ENCODE results near the gene ITLN2. TPM values are rescaled to one million over a fixed set of nuclear protein-coding genes. Genes with fewer than 3 reads are reported as not detected.

The ITLN2 gene
- total RNA-seq, 1 donor = not detected

DNA sequence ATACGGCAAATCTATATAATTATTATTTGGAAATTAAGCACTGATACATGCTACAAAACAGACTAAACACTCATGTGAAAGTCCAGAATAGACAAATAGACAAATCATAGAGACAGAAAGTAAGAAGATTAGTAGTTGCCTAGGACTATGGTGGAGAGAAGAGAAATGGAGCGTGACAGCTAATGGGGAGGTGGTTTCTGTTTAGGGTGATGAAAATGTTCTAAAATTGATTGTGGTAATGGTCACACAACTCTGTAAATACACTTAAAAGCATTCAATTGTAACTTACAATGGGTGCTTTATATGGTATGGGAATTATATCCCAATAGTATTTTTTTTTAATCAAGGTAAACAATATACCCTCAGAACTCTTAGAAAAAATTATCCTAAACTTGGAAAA is 20.4 kb upstream of the ITLN2 start:
- TF ChIP-seq CTCF (IDR thresholded peaks at IDR 0.05; ENCODE audit: insufficient read depth, low read depth, low read length) = no peak
- no peak overlapping the region for H3K4me3 ChIP-seq (ENCODE audit: low read depth, low read length)
- no peak for DNase-seq (ENCODE audit: low read depth)

DNA sequence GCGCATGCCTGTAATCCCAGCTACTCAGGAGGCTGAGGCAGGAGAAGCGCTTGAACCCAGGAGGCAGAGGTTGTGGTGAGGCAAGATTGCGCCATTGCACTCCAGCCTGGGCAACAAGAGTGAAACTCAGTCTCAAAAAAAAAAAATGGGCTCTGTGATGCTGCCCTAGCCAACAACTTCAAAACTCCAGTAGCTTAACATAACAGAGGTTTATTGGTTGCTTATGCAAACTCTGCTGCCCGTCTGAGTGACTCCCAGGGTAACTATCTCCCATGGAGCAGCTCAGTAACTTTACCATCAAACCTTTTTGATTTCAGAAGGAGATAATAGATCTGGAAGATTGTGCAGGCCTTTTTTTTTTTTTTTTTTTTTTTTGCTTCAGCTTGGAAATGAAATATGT is 18.9 kb upstream of the ITLN2 start:
- no peak overlapping the region for H3K4me3 ChIP-seq (ENCODE audit: low read depth, low read length)
- TF ChIP-seq CTCF (IDR thresholded peaks at IDR 0.05; ENCODE audit: insufficient read depth, low read depth, low read length) = no peak
- no peak for DNase-seq (ENCODE audit: low read depth)

DNA sequence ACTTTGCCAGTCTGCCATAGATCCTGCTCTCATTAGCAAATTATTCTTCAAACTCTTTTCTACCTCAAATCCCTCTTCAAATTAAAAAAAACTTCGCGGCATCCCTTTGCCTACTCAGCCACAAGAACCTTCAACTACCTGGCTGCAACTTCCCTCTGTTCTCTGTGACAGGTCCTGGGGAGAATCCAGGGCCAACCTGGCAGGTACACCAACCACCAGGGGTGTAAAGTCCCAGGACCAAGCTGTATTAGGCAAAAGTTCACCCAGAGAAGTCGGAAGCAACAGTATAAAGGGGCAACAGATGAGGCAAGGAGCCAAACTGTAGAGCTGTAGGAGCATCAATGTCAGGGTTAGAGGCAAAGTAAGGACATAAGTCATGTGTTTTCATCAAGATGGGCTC is 18.3 kb upstream of the ITLN2 start:
- DNase-seq (ENCODE audit: low read depth) = no peak
- no peak overlapping the region for H3K4me3 ChIP-seq (ENCODE audit: low read depth, low read length)
- no peak for TF ChIP-seq CTCF (IDR thresholded peaks at IDR 0.05; ENCODE audit: insufficient read depth, low read depth, low read length)

- H3K4me3 ChIP-seq (ENCODE audit: low read depth, low read length) = no peak overlapping the region
- no peak for DNase-seq (ENCODE audit: low read depth)
- TF ChIP-seq CTCF (IDR thresholded peaks at IDR 0.05; ENCODE audit: insufficient read depth, low read depth, low read length) = no peak
Observed at GRCh38 chr1:160971618-160972056, 17.0 kb upstream of the ITLN2 start.

DNA sequence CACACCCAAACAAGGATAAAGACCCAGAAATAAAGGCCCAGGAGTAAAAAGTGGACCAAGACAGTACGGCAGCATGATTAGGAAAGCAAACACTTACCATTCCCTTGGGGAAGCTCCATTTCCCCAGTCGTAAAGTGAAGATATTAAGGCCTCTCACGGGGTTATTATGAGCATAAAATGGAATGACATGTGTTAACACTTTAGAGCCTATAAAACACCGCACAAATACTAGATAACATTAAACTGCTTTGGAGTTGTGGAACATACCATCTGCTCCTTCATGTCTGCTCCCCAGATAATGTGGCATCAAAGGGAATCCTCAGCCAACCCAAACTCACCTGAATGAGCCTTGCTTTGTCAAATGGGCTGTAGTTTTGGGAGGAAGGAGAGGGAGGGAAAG is 8.9 kb upstream of the ITLN2 start:
- no peak overlapping the region for H3K4me3 ChIP-seq (ENCODE audit: low read depth, low read length)
- DNase-seq (ENCODE audit: low read depth) = no peak
- no peak for TF ChIP-seq CTCF (IDR thresholded peaks at IDR 0.05; ENCODE audit: insufficient read depth, low read depth, low read length)

DNA sequence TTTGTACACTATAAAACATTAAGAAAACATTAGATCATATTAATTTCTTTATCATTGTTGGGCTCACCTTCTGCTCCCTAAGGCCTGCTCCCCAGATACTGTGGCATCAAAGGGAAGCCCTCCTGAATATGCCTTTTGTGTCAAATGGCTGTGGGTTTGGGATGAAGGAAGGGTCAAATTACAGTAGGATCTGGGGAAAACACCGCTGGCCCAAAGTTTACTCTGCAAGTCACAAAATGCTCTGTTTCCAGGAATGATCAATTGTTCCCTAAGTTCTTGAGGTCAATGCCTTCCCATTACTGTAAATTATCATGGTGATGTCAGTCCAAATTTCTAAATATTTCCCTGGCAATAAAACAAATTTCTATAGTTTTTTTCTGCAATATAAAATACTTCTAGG is 6.8 kb upstream of the ITLN2 start:
- TF ChIP-seq CTCF (IDR thresholded peaks at IDR 0.05; ENCODE audit: insufficient read depth, low read depth, low read length) = no peak
- DNase-seq (ENCODE audit: low read depth) = no peak
- H3K4me3 ChIP-seq (ENCODE audit: low read depth, low read length) = no peak overlapping the region

DNA sequence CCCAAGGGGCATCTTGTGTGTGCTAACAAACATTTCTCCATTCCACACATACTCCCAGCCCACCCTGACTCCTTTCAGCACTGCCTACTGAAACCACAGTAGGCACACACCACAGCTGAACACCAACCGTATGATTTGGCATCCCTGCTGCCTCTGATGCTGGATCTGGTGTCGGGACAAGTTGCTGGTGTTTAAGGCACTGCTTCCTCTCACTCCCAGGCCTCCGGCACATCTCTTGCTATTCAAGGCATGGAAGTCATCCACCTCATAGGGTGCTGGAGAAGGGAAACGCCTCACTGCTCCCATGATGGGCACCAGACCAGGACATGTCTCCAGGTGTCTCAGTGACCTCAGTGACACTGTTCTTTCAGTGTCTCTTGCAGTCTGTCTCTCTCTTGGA is 2.4 kb upstream of the ITLN2 start:
- no peak for TF ChIP-seq CTCF (IDR thresholded peaks at IDR 0.05; ENCODE audit: insufficient read depth, low read depth, low read length)
- no peak overlapping the region for H3K4me3 ChIP-seq (ENCODE audit: low read depth, low read length)
- no peak for DNase-seq (ENCODE audit: low read depth)
